Mucosa of descending colon (tissue), 3 donors: ENCODE results near the gene PAN3. TPM values are rescaled to one million over a fixed set of nuclear protein-coding genes. Genes with fewer than 3 reads are reported as not detected.

Source experiments
- ATAC-seq: fragments of 200-7000 bp; cut with Tn5 transposase; one replicate; pipeline ENCODE4 v1.9.1; 2020; ENCODE audit warnings: mild to moderate bottlenecking, moderate library complexity
- DNase-seq, 3 donors: peaks; one replicate each; pipeline ENCODE4 v3.0.0-alpha.2; 2020
- H3K36me3 ChIP-seq: fragments of 200-600 bp; one replicate; pipeline ENCODE4 v1.8.0; 2021; ENCODE audit warnings: low read depth, mild to moderate bottlenecking
- H3K4me1 ChIP-seq: fragments of 200-600 bp; one replicate; pipeline ENCODE4 v1.8.0; 2021; ENCODE audit warnings: low read depth, mild to moderate bottlenecking
- H3K4me3 ChIP-seq: fragments of 200-600 bp; one replicate; pipeline ENCODE4 v1.8.0; 2021; ENCODE audit warnings: mild to moderate bottlenecking
- H3K9me3 ChIP-seq: fragments of 200-600 bp; one replicate; pipeline ENCODE4 v1.8.0; 2021; ENCODE audit warnings: mild to moderate bottlenecking
- intact Hi-C, 2 donors: fragments of 100-400 bp; cut with DNase I in 1 of 2; cut with micrococcal nuclease in 1 of 2; formaldehyde crosslinking; loops; one replicate each; pipeline versions ENCODE4 v1.11.0 to v1.11.1; 2022; cut with DNase I, micrococcal nuclease
- total RNA-seq, 3 donors: library from RNA; stranded (reverse); fragmentation: NEBNext Ultra II Directional in 2 of 3; extraction: Animal tissue kit (Norgen Biotek cat#: 25700) in 2 of 3; gene quantifications; one replicate each; pipeline versions ENCODE4 v1.2.1 to v1.2.4, GENCODE V29; 2021 to 2023
- TF ChIP-seq, protein P1 (sequence below): fragments of 200-600 bp; IDR thresholded peaks from one replicate; pipeline ENCODE4 v1.8.0; 2022; ENCODE audit warnings: antibody characterized with exemption, mild to moderate bottlenecking
- donor health status: DM: no; HTN: no; CAD: no; lungs with moderate emphysema.
- donor health status: DM: no; HTN: no; CAD: no.
- donor health status: DM: no; HTN: yes; CAD: no.

Gene PAN3
- total RNA-seq, 3 donors from 2014 or later, result 28.4 to 43.7 (median 40.2) TPM

GRCh38 chr13:28339419-28339818 is 201.1 kb downstream of the PAN3 start:
- Histone ChIP-seq H3K9me3 (no peaks in the 10 kb centered on the region), H3K4me3 (no peak overlapping the region), H3K36me3 (no peaks in the 10 kb centered on the region), H3K4me1 (no peaks in the 10 kb centered on the region)
- no peak for ATAC-seq
- intact Hi-C loops, result no loop called here
- DNase-seq, result no peak
- TF ChIP-seq, protein P1, sequence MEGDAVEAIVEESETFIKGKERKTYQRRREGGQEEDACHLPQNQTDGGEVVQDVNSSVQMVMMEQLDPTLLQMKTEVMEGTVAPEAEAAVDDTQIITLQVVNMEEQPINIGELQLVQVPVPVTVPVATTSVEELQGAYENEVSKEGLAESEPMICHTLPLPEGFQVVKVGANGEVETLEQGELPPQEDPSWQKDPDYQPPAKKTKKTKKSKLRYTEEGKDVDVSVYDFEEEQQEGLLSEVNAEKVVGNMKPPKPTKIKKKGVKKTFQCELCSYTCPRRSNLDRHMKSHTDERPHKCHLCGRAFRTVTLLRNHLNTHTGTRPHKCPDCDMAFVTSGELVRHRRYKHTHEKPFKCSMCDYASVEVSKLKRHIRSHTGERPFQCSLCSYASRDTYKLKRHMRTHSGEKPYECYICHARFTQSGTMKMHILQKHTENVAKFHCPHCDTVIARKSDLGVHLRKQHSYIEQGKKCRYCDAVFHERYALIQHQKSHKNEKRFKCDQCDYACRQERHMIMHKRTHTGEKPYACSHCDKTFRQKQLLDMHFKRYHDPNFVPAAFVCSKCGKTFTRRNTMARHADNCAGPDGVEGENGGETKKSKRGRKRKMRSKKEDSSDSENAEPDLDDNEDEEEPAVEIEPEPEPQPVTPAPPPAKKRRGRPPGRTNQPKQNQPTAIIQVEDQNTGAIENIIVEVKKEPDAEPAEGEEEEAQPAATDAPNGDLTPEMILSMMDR, result no peak

GRCh38 chr13:28340272-28340793 is 202.0 kb downstream of the PAN3 start:
- DNase-seq, result no peak
- intact Hi-C loops, result no loop called here
- ATAC-seq, result no peak
- H3K4me1 ChIP-seq, result no peaks in the 10 kb centered on the region
- no peaks in the 10 kb centered on the region for H3K9me3 ChIP-seq
- H3K36me3 ChIP-seq, result no peaks in the 10 kb centered on the region
- TF ChIP-seq, protein P1, result no peak
- no peak overlapping the region for H3K4me3 ChIP-seq

DNA sequence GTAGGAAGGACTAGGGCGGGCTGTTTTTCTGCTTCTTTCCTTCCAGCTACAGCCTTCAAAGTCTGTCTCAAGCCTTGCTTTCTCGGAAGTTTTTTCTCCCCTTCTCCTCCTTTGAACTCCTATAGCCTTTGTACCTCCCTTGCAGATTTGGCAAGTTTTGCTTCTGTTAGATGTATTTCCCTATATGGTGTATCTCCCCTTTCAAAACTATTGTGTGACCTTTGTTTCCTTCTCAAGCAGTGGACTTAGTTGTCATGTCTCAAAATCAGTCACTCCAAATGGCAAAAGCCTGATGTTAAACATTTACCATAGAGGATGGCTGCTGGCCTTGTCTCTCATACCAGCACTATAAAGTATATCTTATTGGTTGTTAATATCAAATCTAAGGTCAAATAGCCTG is 203.9 kb downstream of the PAN3 start:
- ATAC-seq, result no peak
- no peaks in the 10 kb centered on the region for H3K36me3 ChIP-seq
- intact Hi-C loops, result no loop called here
- H3K9me3 ChIP-seq, result no peaks in the 10 kb centered on the region
- TF ChIP-seq, protein P1, result no peak
- no peak overlapping the region for H3K4me3 ChIP-seq
- no peaks in the 10 kb centered on the region for H3K4me1 ChIP-seq
- no peak for DNase-seq

GRCh38 chr13:28344163-28344562 is 205.8 kb downstream of the PAN3 start:
- H3K4me1 ChIP-seq, result no peaks in the 10 kb centered on the region
- H3K4me3 ChIP-seq, result no peak overlapping the region
- no peaks in the 10 kb centered on the region for H3K9me3 ChIP-seq
- no peaks in the 10 kb centered on the region for H3K36me3 ChIP-seq
- intact Hi-C loops, result no loop called here
- ATAC-seq (no peak), DNase-seq (no peak)
- TF ChIP-seq, protein P1, result no peak

Other genes with a start within 250 kb of the PAN3 start
- 1 to 10 TPM in 1 of 3 donors, under 1 TPM in 1, not detected in 1; 0.72 to 1.5 TPM for gene PDX1, start 218.5 kb upstream of the PAN3 start, total RNA-seq
- 100 to 1,000 TPM; 113 to 349 (median 240) TPM for gene CDX2, start 169.2 kb upstream of the PAN3 start, total RNA-seq
- gene URAD, start 149.9 kb upstream of the PAN3 start, total RNA-seq, result 10 to 100 TPM; 17.9 to 62.9 (median 23.9) TPM
- under 1 TPM; 0.09 to 0.51 (median 0.41) TPM for gene FLT3, start 38.0 kb upstream of the PAN3 start, total RNA-seq